H1 (cell line): Measurements from ENCODE around the gene TSC22D1. TPM values are rescaled to one million over a fixed set of nuclear protein-coding genes. Genes with fewer than 3 reads are reported as not detected.

Source experiments
- CTCF ChIA-PET: fragments of 300-600 bp; sonication (Branson Sonifier 250); formaldehyde crosslinking; loops from one replicate; lab custom pipeline; 2021; ENCODE audit not compliant: partially characterized antibody; lab: Charles Lee
- POLR2A ChIA-PET: fragments of 300-600 bp; sonication (Branson Sonifier 250); formaldehyde crosslinking; loops from one replicate; lab custom pipeline; 2021; ENCODE audit warnings: inconsistent platforms; ENCODE audit not compliant: partially characterized antibody; lab: Charles Lee
- DNase-seq, 2 experiments: peaks; one replicate each; pipeline versions ENCODE4 v3.0.0 to v3.0.0-alpha.2; 2010 to 2022; ENCODE audit warnings: low spot score in 2 of 2, low read depth in 1 of 2, mixed read lengths in 1 of 2
- FAIRE-seq: peaks from 2 replicates; lab custom pipeline; 2011; peaks lifted over from hg19 to GRCh38; lab: Jason Lieb, UNC
- H2AFZ ChIP-seq: 2 replicates; pipeline ENCODE4 v1.8.1; 2012; ENCODE audit warnings: low read length, inconsistent platforms
- H2AK5ac ChIP-seq: 2 replicates; pipeline ENCODE4 v1.6.1; 2013; ENCODE audit warnings: low read depth, low read length
- H2BK120ac ChIP-seq: replicated peaks from 2 replicates; pipeline ENCODE3; 2013; ENCODE audit warnings: low read depth, low read length, inconsistent platforms
- H2BK12ac ChIP-seq: 2 replicates; pipeline ENCODE4 v1.6.1; 2013; ENCODE audit warnings: low read depth, low read length
- H2BK15ac ChIP-seq: 2 replicates; pipeline ENCODE4 v1.6.1; 2013; ENCODE audit warnings: low read length
- H2BK20ac ChIP-seq: 2 replicates; pipeline ENCODE4 v1.6.1; 2013; ENCODE audit warnings: low read length
- H2BK5ac ChIP-seq: 2 replicates; pipeline ENCODE4 v1.6.1; 2013; ENCODE audit warnings: low read depth, low read length
- H3K14ac ChIP-seq: 2 replicates; pipeline ENCODE4 v1.6.1; 2013; ENCODE audit warnings: inconsistent platforms; ENCODE audit not compliant: insufficient read length
- H3K18ac ChIP-seq: 2 replicates; pipeline ENCODE4 v1.6.1; 2013; ENCODE audit warnings: low read length; ENCODE audit errors: extremely low read depth
- H3K23ac ChIP-seq: 2 replicates; pipeline ENCODE4 v1.6.1; 2013; ENCODE audit warnings: inconsistent platforms; ENCODE audit not compliant: insufficient read length
- H3K23me2 ChIP-seq: 2 replicates; pipeline ENCODE4 v1.6.1; 2013; ENCODE audit warnings: low read depth, low read length
- H3K27ac ChIP-seq: 2 replicates; pipeline ENCODE4 v1.6.1; 2011; ENCODE audit warnings: low read depth, low read length, inconsistent platforms
- H3K27me3 ChIP-seq, 4 experiments: replicated peaks in 1 of 4; 1 replicate in 1 of 4; 2 replicates in 3 of 4; pipeline versions ENCODE4 v1.6.1 to v1.8.1; 2011 to 2013; ENCODE audit warnings: low read length in 3 of 4, mild to moderate bottlenecking in 3 of 4, inconsistent platforms in 2 of 4, mixed read lengths in 2 of 4, moderate library complexity in 1 of 4; ENCODE audit not compliant: control insufficient read depth in 3 of 4, insufficient read depth in 3 of 4; ENCODE audit errors: extremely low read depth in 1 of 4
- H3K36me3 ChIP-seq, 4 experiments: 2 replicates each; pipeline versions ENCODE4 v1.6.1 to v1.8.1; 2011 to 2013; ENCODE audit warnings: mild to moderate bottlenecking in 4 of 4, low read length in 3 of 4, moderate library complexity in 2 of 4, control low read depth in 1 of 4, inconsistent platforms in 1 of 4; ENCODE audit not compliant: insufficient read depth in 4 of 4, control insufficient read depth in 2 of 4
- H3K4ac ChIP-seq: replicated peaks from 2 replicates; pipeline ENCODE3; 2013; ENCODE audit warnings: low read length, low read depth, mixed read lengths, inconsistent platforms; ENCODE audit not compliant: insufficient read length
- H3K4me1 ChIP-seq, 4 experiments: replicated peaks in 1 of 4; 1 replicate in 1 of 4; 2 replicates in 3 of 4; pipeline versions ENCODE4 v1.6.1 to v1.8.1; 2011 to 2013; ENCODE audit warnings: low read length in 3 of 4, inconsistent platforms in 2 of 4, mixed read lengths in 1 of 4; ENCODE audit not compliant: insufficient read depth in 4 of 4, control insufficient read depth in 3 of 4
- H3K4me2 ChIP-seq, 2 experiments: 2 replicates each; pipeline versions ENCODE4 v1.6.1 to v1.8.1; 2011 to 2013; ENCODE audit warnings: low read depth in 2 of 2, low read length in 2 of 2, control low read depth in 1 of 2, inconsistent platforms in 1 of 2, mild to moderate bottlenecking in 1 of 2; ENCODE audit not compliant: insufficient read depth in 1 of 2
- H3K4me3 ChIP-seq, 4 experiments: fragments of 200-600, 300-600 bp in 1 of 4; sonication (generic), shearing (Covaris generic), sonication (Bioruptor Twin) in 1 of 4; 2 replicates each; pipeline versions ENCODE4 v1.5.1 to v1.8.1; 2011 to 2016; ENCODE audit warnings: low read length in 4 of 4, low read depth in 3 of 4, control low read depth in 2 of 4, inconsistent platforms in 2 of 4, mild to moderate bottlenecking in 2 of 4, mixed read lengths in 1 of 4, moderate library complexity in 1 of 4; ENCODE audit not compliant: insufficient read depth in 2 of 4; ENCODE audit errors: extremely low read depth in 1 of 4
- H3K56ac ChIP-seq: replicated peaks from 2 replicates; pipeline ENCODE3; 2013; ENCODE audit warnings: low read depth, mild to moderate bottlenecking, mixed read lengths, low read length, inconsistent platforms; ENCODE audit not compliant: insufficient read length
- H3K79me1 ChIP-seq: 2 replicates; pipeline ENCODE4 v1.6.1; 2013; ENCODE audit warnings: low read depth, low read length, control low read depth
- H3K79me2 ChIP-seq, 2 experiments: 2 replicates each; pipeline versions ENCODE4 v1.6.1 to v1.8.1; 2012 to 2013; ENCODE audit warnings: low read length in 2 of 2, mild to moderate bottlenecking in 2 of 2, inconsistent platforms in 1 of 2; ENCODE audit not compliant: insufficient read depth in 2 of 2, control insufficient read depth in 1 of 2
- H3K9ac ChIP-seq, 4 experiments: replicated peaks in 1 of 4; 1 replicate in 1 of 4; 2 replicates in 3 of 4; pipeline versions ENCODE4 v1.6.1 to v1.8.1; 2011 to 2013; ENCODE audit warnings: low read depth in 3 of 4, low read length in 3 of 4, control low read depth in 2 of 4, mild to moderate bottlenecking in 2 of 4, moderate library complexity in 2 of 4, inconsistent platforms in 1 of 4; ENCODE audit errors: extremely low read depth in 1 of 4
- H3K9me3 ChIP-seq, 2 experiments: 2 replicates each; pipeline versions ENCODE4 v1.6.1 to v1.8.1; 2012 to 2013; ENCODE audit warnings: mild to moderate bottlenecking in 2 of 2, moderate library complexity in 2 of 2, control low read depth in 1 of 2, inconsistent platforms in 1 of 2, low read depth in 1 of 2, low read length in 1 of 2, mixed read lengths in 1 of 2; ENCODE audit not compliant: insufficient read depth in 2 of 2
- H4K20me1 ChIP-seq, 2 experiments: replicated peaks in 1 of 2; 2 replicates each; pipeline versions ENCODE3 to v1.8.1; 2011 to 2013; ENCODE audit warnings: inconsistent platforms in 2 of 2, low read length in 2 of 2, mild to moderate bottlenecking in 1 of 2; ENCODE audit not compliant: insufficient read depth in 2 of 2, control insufficient read depth in 1 of 2
- H4K5ac ChIP-seq: 2 replicates; pipeline ENCODE4 v1.6.1; 2013; ENCODE audit warnings: low read length, low read depth, mixed read lengths, inconsistent platforms; ENCODE audit not compliant: insufficient read length
- H4K8ac ChIP-seq: 2 replicates; pipeline ENCODE4 v1.8.0; 2013; ENCODE audit warnings: mild to moderate bottlenecking, moderate library complexity, low read length, inconsistent platforms; ENCODE audit not compliant: insufficient read depth; ENCODE audit errors: extremely low read depth
- H4K91ac ChIP-seq: replicated peaks from 2 replicates; pipeline ENCODE3; 2013; ENCODE audit warnings: low read length, mixed read lengths, inconsistent platforms; ENCODE audit not compliant: insufficient read length
- CHD2 ChIP-seq: IDR thresholded peaks from 2 replicates; pipeline ENCODE4 v1.6.1; 2012; ENCODE audit warnings: low read length, improper control_type of control experiment
- CREB1 ChIP-seq: IDR thresholded peaks from 2 replicates; pipeline ENCODE4 v1.6.1; 2012; ENCODE audit warnings: inconsistent platforms
- RAD21 ChIP-seq, 2 experiments: IDR thresholded peaks in 1 of 2; conservative IDR thresholded peaks in 1 of 2; 2 replicates each; pipeline ENCODE4 v1.6.1; 2011; ENCODE audit warnings: low read depth in 2 of 2, low read length in 2 of 2, improper control_type of control experiment in 1 of 2, inconsistent platforms in 1 of 2, mild to moderate bottlenecking in 1 of 2, moderate library complexity in 1 of 2
- RBBP5 ChIP-seq: IDR thresholded peaks from 2 replicates; pipeline ENCODE4 v1.7.1; 2012; ENCODE audit warnings: low read depth, mild to moderate bottlenecking, inconsistent platforms, low read length, moderate library complexity, borderline replicate concordance
- RFX5 ChIP-seq: IDR thresholded peaks from 2 replicates; pipeline ENCODE4 v1.6.1; 2011; ENCODE audit warnings: low read depth, low read length, improper control_type of control experiment, borderline replicate concordance
- TAF7 ChIP-seq: optimal IDR thresholded peaks from 2 replicates; pipeline ENCODE3; 2011; ENCODE audit warnings: low read depth, mild to moderate bottlenecking, inconsistent platforms, low read length, moderate library complexity, borderline replicate concordance
- WGBS, 2 experiments: shearing (Covaris generic) in 1 of 2; methylation state at CpG; one replicate each; pipeline versions ENCODE4 v1.1.6 to v1.1.7; 2013 to 2015; ENCODE audit warnings: low lambda C conversion rate in 2 of 2, mixed read lengths in 2 of 2, inconsistent platforms in 1 of 2, low coverage in 1 of 2, missing lambda C conversion rate in 1 of 2; ENCODE audit not compliant: insufficient replicate concordance in 2 of 2, insufficient coverage in 1 of 2, insufficient read length in 1 of 2; ENCODE audit errors: extremely low coverage in 1 of 2, missing lambda C conversion rate in 1 of 2; 5-methylcytosine and 5-hydroxymethylcytosine counted together
- polyA plus RNA-seq, 7 experiments: library from polyadenylated mRNA; depleted of rRNA in 3 of 7; stranded (reverse) in 5 of 7; unstranded in 2 of 7; fragments of >200 nt in 5 of 7; fragments of 200-250 nt in 2 of 7; gene quantifications; 1 replicate in 5 of 7; 2 replicates in 1 of 7; 4 replicates in 1 of 7; pipeline versions ENCODE4 v1.2.1 to v1.2.3, GENCODE V29; 2011 to 2013; ENCODE audit warnings: missing spikeins in 2 of 7, mixed read lengths in 2 of 7
- total RNA-seq: library from RNA; stranded (reverse); fragmentation: NEBNext Ultra II Directional; extraction: Animal tissue kit (Norgen Biotek cat#: 25700); gene quantifications from 2 replicates; pipeline ENCODE4 v1.2.1, GENCODE V29; 2021
- TF ChIP-seq, protein P1 (sequence below): IDR thresholded peaks from 2 replicates; pipeline ENCODE4 v1.6.1; 2012; ENCODE audit warnings: low read length, inconsistent platforms

TSC22D1 gene
- total and polyA plus RNA-seq, 2 of the 8 experiments (the other 6 are each of a cell fraction or from before 2014, with no cell fraction given): 52.6 to 80.9 TPM

- Histone ChIP-seq H3K9me3 (no peaks in the 10 kb centered on the region; a peak in 1 of 4 replicates), H4K91ac (no peak overlapping the region), H4K8ac (no peak overlapping the region), H3K56ac (no peak overlapping the region), H3K18ac (no peak overlapping the region), H2BK15ac (no peak overlapping the region), H2BK12ac (no peak overlapping the region), H3K36me3 (no peaks in the 10 kb centered on the region), H3K27ac (no peak overlapping the region), H4K5ac (no peak overlapping the region), H3K23me2 (no peaks in the 10 kb centered on the region), H2BK120ac (no peak overlapping the region), H3K14ac (no peak overlapping the region), H3K4me3 (no peak overlapping the region), H3K79me1 (no peaks in the 10 kb centered on the region; the same call in 1 of the 2 replicates), H2BK20ac (0 out of 2 replicates have a peak overlapping the region, but pooled peaks have one; percentile 17), H4K20me1 (no peaks in the 10 kb centered on the region), H2AK5ac (no peak overlapping the region), H3K4ac (no peak overlapping the region), H2AFZ (no peak overlapping the region), H3K4me2 (no peak overlapping the region), H3K23ac (no peak overlapping the region), H3K9ac (no peak overlapping the region), H3K27me3 (no peaks in the 10 kb centered on the region), H3K4me1 (peaks cover 0 to 3% (median under 1%) of the 10 kb centered on the region in 4 experiments; a peak in 4 of 7 replicates), H3K79me2 (no peaks in the 10 kb centered on the region), H2BK5ac (no peak overlapping the region)
- CTCF ChIA-PET: interaction anchor here (0.6 to 1.2 kb wide), 4 partner anchors 10 to 468 kb away, joined by 3 read pairs; no protein-coding TSS in a partner anchor
- DNase-seq (no peak), FAIRE-seq (no peak)
- no peak for TF ChIP-seq RFX5
- TF ChIP-seq, protein P1, sequence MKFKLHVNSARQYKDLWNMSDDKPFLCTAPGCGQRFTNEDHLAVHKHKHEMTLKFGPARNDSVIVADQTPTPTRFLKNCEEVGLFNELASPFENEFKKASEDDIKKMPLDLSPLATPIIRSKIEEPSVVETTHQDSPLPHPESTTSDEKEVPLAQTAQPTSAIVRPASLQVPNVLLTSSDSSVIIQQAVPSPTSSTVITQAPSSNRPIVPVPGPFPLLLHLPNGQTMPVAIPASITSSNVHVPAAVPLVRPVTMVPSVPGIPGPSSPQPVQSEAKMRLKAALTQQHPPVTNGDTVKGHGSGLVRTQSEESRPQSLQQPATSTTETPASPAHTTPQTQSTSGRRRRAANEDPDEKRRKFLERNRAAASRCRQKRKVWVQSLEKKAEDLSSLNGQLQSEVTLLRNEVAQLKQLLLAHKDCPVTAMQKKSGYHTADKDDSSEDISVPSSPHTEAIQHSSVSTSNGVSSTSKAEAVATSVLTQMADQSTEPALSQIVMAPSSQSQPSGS: no peak
- TF ChIP-seq CREB1: no peak
- TF ChIP-seq CHD2: no peak
- TF ChIP-seq RBBP5: no peak
- TF ChIP-seq TAF7: no peak
- no peak for TF ChIP-seq RAD21 (IDR thresholded peaks at IDR 0.05 in 1 of 2, conservative IDR thresholded peaks at IDR 0.05 in 1 of 2; ENCODE audit: low read depth in 2 of 2, low read length in 2 of 2)
- POLR2A ChIA-PET: interaction anchor here (8.1 kb wide), 1 partner anchor 8 kb away, joined by 80 read pairs; no protein-coding TSS in a partner anchor
- 87% methylated on average over 2 of the region's 2 CpGs; no CpG with 5 or more reads in 1 of the 2 experiments for WGBS, 2 experiments
Measured at GRCh38 chr13:44425815-44426078, 150.4 kb downstream of the TSC22D1 start.
